Ascending aorta (tissue), 2 donors: ENCODE results near the gene PLXDC1. TPM values are rescaled to one million over a fixed set of nuclear protein-coding genes. Genes with fewer than 3 reads are reported as not detected.
"Not testable (repeated sequence)": the region's sequence is repeated elsewhere in the genome, so short reads cannot be mapped to it uniquely, and the experiment has no call there.

Experiments
- DNase-seq, 2 donors: peaks; one replicate each; pipeline ENCODE4 v3.0.0-alpha.2; 2019; ENCODE audit warnings: low spot score in 2 of 2
- H3K27ac ChIP-seq, 2 donors: fragments of 200-600 bp; sonication (generic); one replicate each; pipeline ENCODE4 v1.5.1; 2016 to 2017; ENCODE audit warnings: mild to moderate bottlenecking in 1 of 2
- H3K27me3 ChIP-seq: fragments of 200-600 bp; sonication (generic); one replicate; pipeline ENCODE4 v1.5.1; 2017
- H3K36me3 ChIP-seq, 2 donors: fragments of 200-600 bp; sonication (generic); one replicate each; pipeline ENCODE4 v1.5.1; 2016
- H3K4me1 ChIP-seq, 2 donors: fragments of 200-600 bp; sonication (generic); one replicate each; pipeline ENCODE4 v1.5.1; 2016 to 2017; ENCODE audit warnings: mild to moderate bottlenecking in 1 of 2
- H3K4me3 ChIP-seq, 2 donors: fragments of 200-600 bp; sonication (generic); one replicate each; pipeline ENCODE4 v1.5.1; 2016 to 2017; ENCODE audit warnings: mild to moderate bottlenecking in 1 of 2
- H3K9me3 ChIP-seq, 2 donors: fragments of 200-600 bp; sonication (generic); one replicate each; pipeline ENCODE4 v1.5.1; 2016
- intact Hi-C: fragments of 100-400 bp; cut with DNase I; formaldehyde crosslinking; loops from one replicate; pipeline ENCODE4 v1.15.1; 2023
- total RNA-seq: library from RNA; depleted of rRNA; stranded (reverse); fragments of >200 nt; gene quantifications from one replicate; pipeline ENCODE4 v1.1.0, GENCODE V29; 2016
- TF ChIP-seq, protein P1 (sequence below), 3 experiments: fragments of 200-600 bp in 2 of 3; fragments of 450-650 bp in 1 of 3; sonication (generic) in 2 of 3; IDR thresholded peaks; one replicate each; pipeline ENCODE4 v1.5.1; 2016 to 2019; ENCODE audit warnings: antibody characterized with exemption in 3 of 3, mild to moderate bottlenecking in 1 of 3, moderate library complexity in 1 of 3

The PLXDC1 gene
- total RNA-seq, 1 donor from 2014 or later: 23.8 TPM

DNA sequence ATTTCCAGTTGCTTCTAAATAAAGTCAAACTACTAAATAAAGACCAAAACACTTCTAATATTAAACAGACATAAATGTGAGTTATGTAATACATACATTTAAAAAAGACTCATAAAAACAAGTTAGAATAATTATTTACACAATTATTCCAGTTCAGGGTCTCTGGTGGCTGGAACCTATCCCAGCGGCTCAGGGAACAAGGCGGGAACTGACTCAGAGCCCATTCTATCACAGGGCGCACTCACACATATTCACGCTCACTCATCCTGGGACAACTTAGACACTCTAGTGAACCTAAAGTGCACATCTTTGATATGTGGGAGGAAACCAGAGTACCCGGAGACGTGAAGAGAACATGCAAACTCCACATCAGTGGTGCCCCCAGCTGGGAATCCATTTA lies 25.0 kb downstream of the PLXDC1 start:
- H3K27ac ChIP-seq: no peak overlapping the region
- intact Hi-C loops: no loop called here
- DNase-seq: no peak
- H3K4me1 ChIP-seq: peaks cover 0 to 2% of the 10 kb centered on the region in 2 donors
- no peak overlapping the region for H3K4me3 ChIP-seq
- no peaks in the 10 kb centered on the region for H3K36me3 ChIP-seq
- no peaks in the 10 kb centered on the region for H3K27me3 ChIP-seq
- TF ChIP-seq, protein P1, sequence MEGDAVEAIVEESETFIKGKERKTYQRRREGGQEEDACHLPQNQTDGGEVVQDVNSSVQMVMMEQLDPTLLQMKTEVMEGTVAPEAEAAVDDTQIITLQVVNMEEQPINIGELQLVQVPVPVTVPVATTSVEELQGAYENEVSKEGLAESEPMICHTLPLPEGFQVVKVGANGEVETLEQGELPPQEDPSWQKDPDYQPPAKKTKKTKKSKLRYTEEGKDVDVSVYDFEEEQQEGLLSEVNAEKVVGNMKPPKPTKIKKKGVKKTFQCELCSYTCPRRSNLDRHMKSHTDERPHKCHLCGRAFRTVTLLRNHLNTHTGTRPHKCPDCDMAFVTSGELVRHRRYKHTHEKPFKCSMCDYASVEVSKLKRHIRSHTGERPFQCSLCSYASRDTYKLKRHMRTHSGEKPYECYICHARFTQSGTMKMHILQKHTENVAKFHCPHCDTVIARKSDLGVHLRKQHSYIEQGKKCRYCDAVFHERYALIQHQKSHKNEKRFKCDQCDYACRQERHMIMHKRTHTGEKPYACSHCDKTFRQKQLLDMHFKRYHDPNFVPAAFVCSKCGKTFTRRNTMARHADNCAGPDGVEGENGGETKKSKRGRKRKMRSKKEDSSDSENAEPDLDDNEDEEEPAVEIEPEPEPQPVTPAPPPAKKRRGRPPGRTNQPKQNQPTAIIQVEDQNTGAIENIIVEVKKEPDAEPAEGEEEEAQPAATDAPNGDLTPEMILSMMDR (IDR thresholded peaks at IDR 0.05): no peak
- no peaks in the 10 kb centered on the region for H3K9me3 ChIP-seq

GRCh38 chr17:39125143-39125875 lies 26.1 kb downstream of the PLXDC1 start:
- no peaks in the 10 kb centered on the region for H3K27me3 ChIP-seq
- H3K9me3 ChIP-seq: no peaks in the 10 kb centered on the region
- TF ChIP-seq, protein P1 (IDR thresholded peaks at IDR 0.05): no peak
- H3K36me3 ChIP-seq: no peaks in the 10 kb centered on the region
- no peak overlapping the region for H3K4me3 ChIP-seq
- H3K27ac ChIP-seq: no peak overlapping the region
- peaks cover 0 to 2% of the 10 kb centered on the region in 2 donors for H3K4me1 ChIP-seq
- no peak for DNase-seq
- intact Hi-C loops: no loop called here

GRCh38 chr17:39123627-39124026 lies 27.8 kb downstream of the PLXDC1 start:
- Histone ChIP-seq H3K9me3 (no peaks in the 10 kb centered on the region), H3K4me3 (no peak overlapping the region), H3K36me3 (no peaks in the 10 kb centered on the region), H3K4me1 (peaks cover 0 to 2% of the 10 kb centered on the region in 2 donors), H3K27me3 (no peaks in the 10 kb centered on the region), H3K27ac (no peak overlapping the region)
- TF ChIP-seq, protein P1 (IDR thresholded peaks at IDR 0.05): no peak
- DNase-seq: no peak
- intact Hi-C loops: no loop called here

DNA sequence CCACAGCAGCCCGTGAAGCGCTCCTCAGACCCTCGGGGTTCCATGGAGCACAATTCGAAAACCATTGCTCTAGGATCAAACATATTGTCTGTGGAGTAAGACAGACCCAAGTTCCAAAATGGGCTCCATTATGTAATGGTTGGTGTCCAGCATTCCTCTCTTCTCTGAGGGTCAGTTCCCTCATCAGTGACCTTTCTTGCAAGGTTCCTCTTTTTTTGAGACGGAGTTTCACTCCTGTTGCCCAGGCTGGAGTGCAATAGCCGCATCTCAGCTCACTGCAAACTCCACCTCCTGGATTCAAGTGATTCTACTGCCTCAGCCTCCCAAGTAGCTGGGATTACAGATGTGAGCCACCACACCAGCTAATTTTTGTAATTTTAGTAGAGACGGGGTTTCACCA lies 28.4 kb downstream of the PLXDC1 start:
- Histone ChIP-seq H3K4me3 (no peak overlapping the region), H3K27me3 (no peaks in the 10 kb centered on the region), H3K4me1 (peaks cover 0 to 2% of the 10 kb centered on the region in 2 donors), H3K9me3 (no peaks in the 10 kb centered on the region), H3K27ac (no peak overlapping the region), H3K36me3 (no peaks in the 10 kb centered on the region)
- TF ChIP-seq, protein P1 (IDR thresholded peaks at IDR 0.05): no peak
- intact Hi-C loops: no loop called here
- DNase-seq: no peak

DNA sequence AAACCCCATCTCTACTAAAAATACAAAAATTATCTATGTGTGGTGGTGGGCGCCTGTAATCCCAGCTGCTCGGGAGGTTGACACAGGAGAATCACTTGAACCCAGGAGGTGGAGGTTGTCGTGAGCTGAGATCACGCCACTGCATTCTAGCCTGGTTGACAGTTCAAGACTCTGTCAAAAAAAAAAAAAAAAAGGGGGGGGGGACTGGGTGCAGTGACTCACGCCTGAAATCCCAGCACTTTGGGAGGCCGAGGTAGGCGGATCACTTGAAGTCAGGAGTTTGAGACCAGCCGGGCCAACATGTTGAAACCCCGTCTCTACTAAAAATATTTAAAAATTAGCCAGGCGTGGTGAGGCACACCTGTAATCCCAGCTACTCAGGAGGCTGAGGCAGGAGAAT lies 29.5 kb downstream of the PLXDC1 start:
- DNase-seq, H3K27me3 ChIP-seq, H3K36me3 ChIP-seq, intact Hi-C loops, H3K9me3 ChIP-seq, H3K27ac ChIP-seq, H3K4me1 ChIP-seq, H3K4me3 ChIP-seq: not testable (repeated sequence)

- Histone ChIP-seq H3K27ac (no peak overlapping the region), H3K9me3 (no peaks in the 10 kb centered on the region), H3K27me3 (no peaks in the 10 kb centered on the region), H3K4me1 (peaks cover 0 to 9% of the 10 kb centered on the region in 2 donors), H3K36me3 (no peaks in the 10 kb centered on the region), H3K4me3 (no peak overlapping the region)
- intact Hi-C loops: no loop called here
- TF ChIP-seq, protein P1 (IDR thresholded peaks at IDR 0.05): no peak
- DNase-seq: no peak
Measured at GRCh38 chr17:39118674-39119419, 32.6 kb downstream of the PLXDC1 start.
